Stomach (tissue), 19 donors: ENCODE results near the gene PPP1R36. TPM values are rescaled to one million over a fixed set of nuclear protein-coding genes. Genes with fewer than 3 reads are reported as not detected.

Experiments used
- DNase-seq, 2 donors: peaks; one replicate each; pipeline versions ENCODE4 v3.0.0 to v3.0.0-alpha.2; 2013 to 2019
- H3K27ac ChIP-seq, 5 donors: fragments of 200-600 bp in 4 of 5; sonication (generic) in 4 of 5; one replicate each; pipeline ENCODE4 v1.5.1; 2013 to 2019; ENCODE audit warnings: mild to moderate bottlenecking in 1 of 5, moderate library complexity in 1 of 5
- H3K27me3 ChIP-seq, 3 donors: fragments of 200-600 bp; sonication (generic); one replicate each; pipeline ENCODE4 v1.5.1; 2017 to 2019; ENCODE audit warnings: mixed run types in 1 of 3
- H3K36me3 ChIP-seq, 4 donors: fragments of 200-600 bp; sonication (generic); 1 replicate in 3 of 4; 2 replicates in 1 of 4; pipeline ENCODE4 v1.5.1; 2016 to 2019
- H3K4me1 ChIP-seq, 4 donors: fragments of 200-600 bp; sonication (generic); one replicate each; pipeline ENCODE4 v1.5.1; 2016 to 2019
- H3K4me3 ChIP-seq, 4 donors: fragments of 200-600 bp; sonication (generic) in 3 of 4; one replicate each; pipeline ENCODE4 v1.5.1; 2016 to 2019; ENCODE audit warnings: mild to moderate bottlenecking in 1 of 4
- H3K9me3 ChIP-seq, 4 donors: fragments of 200-600 bp; sonication (generic); one replicate each; pipeline ENCODE4 v1.5.1; 2016 to 2019
- EP300 ChIP-seq: sonication (generic); formaldehyde crosslinking; IDR thresholded peaks from one replicate; pipeline ENCODE4 v1.6.1; 2017; ENCODE audit warnings: antibody characterized with exemption
- POLR2A ChIP-seq, 4 donors: fragments of 450-650 bp; IDR thresholded peaks; one replicate each; pipeline ENCODE4 v1.6.1; 2016; ENCODE audit warnings: antibody characterized with exemption in 4 of 4, control low read depth in 2 of 4, mild to moderate bottlenecking in 1 of 4, moderate library complexity in 1 of 4
- POLR2AphosphoS5 ChIP-seq, 3 donors: sonication (generic); formaldehyde crosslinking; IDR thresholded peaks; one replicate each; pipeline ENCODE4 v1.6.1; 2016; ENCODE audit warnings: antibody characterized with exemption in 3 of 3
- WGBS, 5 donors: extraction: QIAGEN DNeasy Blood & Tissue Kit in 3 of 5; methylation state at CpG; one replicate each; pipeline versions ENCODE4 v1.1.5 to v1.1.7; 2013 to 2018; 5-methylcytosine and 5-hydroxymethylcytosine counted together
- intact Hi-C: fragments of 100-400 bp; cut with DNase I; formaldehyde crosslinking; loops from one replicate; pipeline ENCODE4 v1.15.1; 2023; ENCODE audit warnings: low total_unique reads
- long read RNA-seq, 10 donors: transcript quantifications; one replicate each; lab custom pipeline, GENCODE V29; 2026
- polyA plus RNA-seq, 3 donors: library from polyadenylated mRNA; stranded (reverse); fragments of 200-250 nt; gene quantifications; one replicate each; pipeline ENCODE4 v1.2.3, GENCODE V29; 2013
- total RNA-seq, 5 donors: library from RNA; depleted of rRNA; stranded (reverse); fragments of >200 nt; gene quantifications; one replicate each; pipeline versions ENCODE4 v1.1.0 to v1.2.3, GENCODE V29; 2014 to 2016
- TF ChIP-seq, protein P1 (sequence below), 7 experiments: fragments of 450-650 bp in 4 of 7; fragments of 200-600 bp in 3 of 7; sonication (generic) in 3 of 7; IDR thresholded peaks; one replicate each; pipeline ENCODE4 v1.5.1; 2016 to 2019; ENCODE audit warnings: antibody characterized with exemption in 7 of 7, control low read depth in 2 of 7, mild to moderate bottlenecking in 1 of 7
- donor health status: healthy with polysubstance abuse.
- donor health status: Bipolar disorder and iron deficiency.
- donor health status: healthy.

Gene PPP1R36, protein sequence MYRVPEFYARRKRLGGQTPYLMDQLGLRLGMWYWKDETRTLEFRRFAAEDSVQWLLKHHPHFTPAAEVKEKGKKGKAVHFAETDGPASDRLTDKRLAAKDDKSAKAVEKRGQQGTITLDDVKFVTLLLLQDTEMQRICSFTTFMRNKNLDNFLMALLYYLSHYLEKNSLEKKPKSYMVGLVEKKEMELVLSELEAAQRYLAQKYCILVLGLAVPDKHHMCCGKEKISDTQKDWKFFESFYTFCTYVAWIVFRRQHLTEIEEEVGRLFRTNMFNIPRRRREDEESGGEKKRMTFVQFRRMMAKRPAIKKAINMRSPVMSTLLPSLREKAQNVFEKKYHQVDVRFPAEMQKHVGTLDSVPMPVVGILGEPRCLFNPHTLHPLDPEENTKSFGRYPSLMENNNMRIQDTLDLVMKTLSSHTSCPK
- total RNA-seq (1 to 10 TPM in 2 of 5 donors, not detected in 3; 4.1 to 6.2 TPM), polyA plus RNA-seq (10 to 100 TPM in 1 of 3 donors, 1 to 10 TPM in 2; 3.2 to 13.1 (median 6.8) TPM)
- long read RNA-seq, donor 1 = 0 reads
- long read RNA-seq, donor 2, partial matches to known transcripts = 0 of 1 reads
- long read RNA-seq, donor 2, other reads (novel, unspliced or antisense) = 0 of 1 reads
- long read RNA-seq, donor 3 = 0 reads
- long read RNA-seq, donor 4 = 0 reads
- long read RNA-seq, donor 5 = 0 reads
- long read RNA-seq, donor 6, partial matches to known transcripts = 0 of 2 reads
- long read RNA-seq, donor 6, other reads (novel, unspliced or antisense) = 0 of 2 reads
- long read RNA-seq, donor 7 = 0 reads
- long read RNA-seq, donor 8 = 0 reads
- long read RNA-seq, donor 9 = 0 reads
- long read RNA-seq, donor 10 = 0 reads

DNA sequence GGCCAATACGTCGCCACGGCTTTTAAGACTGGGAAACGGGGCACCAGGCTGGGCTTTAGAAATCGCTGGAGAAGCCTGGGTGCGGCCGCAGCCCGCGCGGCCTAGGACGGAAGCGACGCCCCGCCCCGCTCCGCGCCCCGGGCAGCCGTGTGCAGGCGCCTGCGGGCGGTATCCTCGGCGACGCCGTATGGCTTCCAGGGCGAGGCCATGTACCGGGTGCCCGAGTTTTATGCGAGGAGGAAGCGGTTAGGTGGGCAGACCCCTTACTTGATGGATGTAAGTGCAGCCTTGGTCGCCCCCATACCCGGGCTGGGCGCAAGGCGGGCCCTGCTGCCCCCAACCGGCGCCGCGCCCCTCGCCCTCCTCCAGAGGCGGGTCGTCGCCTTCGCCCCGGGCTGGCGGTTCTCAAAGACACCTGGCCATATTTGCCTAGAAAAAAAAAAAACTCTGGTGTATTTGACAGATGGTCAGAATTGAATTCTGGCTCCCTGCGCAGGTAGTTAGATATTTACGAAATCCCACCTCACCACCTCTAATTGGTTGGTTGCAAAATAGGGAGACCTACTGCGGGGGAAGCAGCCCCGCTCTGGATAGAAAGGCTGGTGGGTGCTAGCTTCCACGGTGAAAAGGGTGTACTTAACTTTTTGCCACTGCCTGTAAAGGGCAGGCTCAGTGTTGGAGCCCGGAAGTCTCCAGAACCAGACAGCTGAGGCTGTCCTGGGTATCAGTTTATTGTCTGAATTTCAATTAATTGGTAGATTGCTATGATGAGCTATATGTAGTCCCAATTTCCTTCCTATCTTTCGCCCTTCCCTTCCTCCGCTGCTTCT lies at the start of gene PPP1R36:
Gene PPP1R36, plus strand, starts transcription at position 171 of the 830 bp plus-strand sequence. Its CDS starts 37 bp downstream, at position 208.
- Histone ChIP-seq H3K27ac (peak within 1 kb of the TSS; percentile 70 to 84 (median 81)), H3K9me3 (no peaks in the 10 kb centered on the region), H3K36me3 (no peaks in the 10 kb centered on the region), H3K4me1 (peaks cover 0 to 26% (median 12%) of the 10 kb centered on the region in 4 donors), H3K4me3 (peak within 1 kb of the TSS; percentile 42 to 62 (median 47)), H3K27me3 (peaks cover 0 to 8% (median 8%) of the 10 kb centered on the region in 3 donors)
- intact Hi-C loops = loop anchor here (10.0 kb wide), 1 partner anchor 85 kb away; no protein-coding TSS in a partner anchor
- WGBS, 5 donors = 5 to 19% (median 7%) methylated on average over 29 to 54 of the region's 54 CpGs
- peak; percentile 69 to 89 for DNase-seq
- TF ChIP-seq POLR2AphosphoS5 (IDR thresholded peaks at IDR 0.05) (peak in 2 of 3 donors; percentile 24 to 43), EP300 (no peak)

DNA sequence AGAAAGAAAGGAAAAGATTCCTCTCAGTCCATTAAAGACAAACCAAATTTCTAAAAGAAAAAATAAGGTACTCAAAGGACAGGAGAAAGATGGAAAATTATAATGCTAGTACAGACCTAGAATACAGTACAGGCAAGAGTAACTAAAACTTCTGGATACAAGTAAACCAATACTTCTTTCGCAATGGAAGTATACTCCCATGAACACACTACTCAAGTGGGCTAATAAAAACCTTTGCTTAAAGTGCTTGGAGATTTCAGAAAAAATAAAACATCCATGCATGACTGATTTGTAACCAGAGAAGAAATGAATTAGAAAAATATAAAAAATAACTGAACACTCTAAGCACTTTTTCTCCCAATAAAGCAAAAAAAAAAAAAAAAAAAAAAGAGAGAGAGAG lies 49.7 kb upstream of the PPP1R36 start:
- Histone ChIP-seq H3K27ac (peak overlapping the region in 1 of 5 donors; percentile 100), H3K4me3 (no peak overlapping the region), H3K36me3 (peaks cover 0 to 20% (median 9%) of the 10 kb centered on the region in 4 donors), H3K9me3 (no peaks in the 10 kb centered on the region), H3K27me3 (no peaks in the 10 kb centered on the region), H3K4me1 (peaks cover 24 to 49% (median 33%) of the 10 kb centered on the region in 4 donors)
- intact Hi-C loops = no loop called here
- 95 to 100% (median 97%) methylated on average over 1 of the region's 1 CpG for WGBS, 5 donors
- no peak for TF ChIP-seq POLR2A (IDR thresholded peaks at IDR 0.05)
- no peak for TF ChIP-seq EP300
- no peak for TF ChIP-seq POLR2AphosphoS5 (IDR thresholded peaks at IDR 0.05)
- TF ChIP-seq, protein P1, sequence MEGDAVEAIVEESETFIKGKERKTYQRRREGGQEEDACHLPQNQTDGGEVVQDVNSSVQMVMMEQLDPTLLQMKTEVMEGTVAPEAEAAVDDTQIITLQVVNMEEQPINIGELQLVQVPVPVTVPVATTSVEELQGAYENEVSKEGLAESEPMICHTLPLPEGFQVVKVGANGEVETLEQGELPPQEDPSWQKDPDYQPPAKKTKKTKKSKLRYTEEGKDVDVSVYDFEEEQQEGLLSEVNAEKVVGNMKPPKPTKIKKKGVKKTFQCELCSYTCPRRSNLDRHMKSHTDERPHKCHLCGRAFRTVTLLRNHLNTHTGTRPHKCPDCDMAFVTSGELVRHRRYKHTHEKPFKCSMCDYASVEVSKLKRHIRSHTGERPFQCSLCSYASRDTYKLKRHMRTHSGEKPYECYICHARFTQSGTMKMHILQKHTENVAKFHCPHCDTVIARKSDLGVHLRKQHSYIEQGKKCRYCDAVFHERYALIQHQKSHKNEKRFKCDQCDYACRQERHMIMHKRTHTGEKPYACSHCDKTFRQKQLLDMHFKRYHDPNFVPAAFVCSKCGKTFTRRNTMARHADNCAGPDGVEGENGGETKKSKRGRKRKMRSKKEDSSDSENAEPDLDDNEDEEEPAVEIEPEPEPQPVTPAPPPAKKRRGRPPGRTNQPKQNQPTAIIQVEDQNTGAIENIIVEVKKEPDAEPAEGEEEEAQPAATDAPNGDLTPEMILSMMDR (IDR thresholded peaks at IDR 0.05) = no peak
- DNase-seq = no peak

DNA sequence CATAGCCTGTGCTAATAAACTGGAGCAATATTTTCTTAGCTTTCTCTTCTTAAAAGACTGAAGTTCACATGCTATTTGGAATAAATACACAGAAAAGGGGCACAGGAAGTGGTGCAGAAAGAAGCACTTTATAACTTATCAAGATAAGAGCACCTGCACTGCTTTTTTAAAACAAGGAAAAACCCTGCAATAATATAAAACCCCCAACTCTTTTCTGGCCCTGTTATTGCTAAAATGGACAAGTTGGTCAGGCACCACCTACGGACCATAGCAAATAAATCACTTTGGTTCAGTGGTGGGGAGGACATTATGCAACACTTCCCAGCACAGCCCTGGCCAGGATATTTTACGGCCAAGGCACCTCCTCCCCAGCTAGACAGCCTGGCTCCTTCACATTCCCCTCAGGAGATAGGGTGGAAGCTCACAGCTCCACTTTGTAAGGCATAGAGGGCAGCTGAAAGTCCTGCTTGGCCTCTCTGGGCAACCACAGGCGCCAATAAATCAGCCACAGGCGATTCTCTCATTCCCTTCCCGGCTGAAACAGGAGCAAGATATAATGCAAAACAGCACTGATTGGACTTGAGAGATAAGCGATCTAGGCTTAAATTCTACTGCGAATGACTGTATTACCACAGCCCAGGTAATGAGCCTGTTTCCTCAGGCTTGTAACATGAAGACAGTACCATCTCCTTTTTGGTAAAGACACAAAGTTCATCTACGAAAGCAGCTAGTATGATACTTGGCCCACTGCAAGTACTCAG lies 48.2 kb upstream of the PPP1R36 start:
- no peaks in the 10 kb centered on the region for H3K9me3 ChIP-seq
- 20 to 38% (median 27%) methylated on average over 7 to 8 of the region's 8 CpGs for WGBS, 5 donors
- peaks cover 32 to 59% (median 44%) of the 10 kb centered on the region in 4 donors for H3K4me1 ChIP-seq
- TF ChIP-seq POLR2AphosphoS5 (IDR thresholded peaks at IDR 0.05) (peak; percentile 62 to 81 (median 69)), EP300 (no peak), POLR2A (IDR thresholded peaks at IDR 0.05) (no peak)
- TF ChIP-seq, protein P1 (IDR thresholded peaks at IDR 0.05) = no peak
- H3K4me3 ChIP-seq = peak overlapping the region; percentile 1 to 88 (median 50)
- H3K36me3 ChIP-seq = peaks cover 0 to 14% (median 0%) of the 10 kb centered on the region in 4 donors
- peak; percentile 43 to 55 for DNase-seq
- H3K27me3 ChIP-seq = no peaks in the 10 kb centered on the region
- H3K27ac ChIP-seq = peak overlapping the region; percentile 54 to 100 (median 98)
- intact Hi-C loops = no loop called here

DNA sequence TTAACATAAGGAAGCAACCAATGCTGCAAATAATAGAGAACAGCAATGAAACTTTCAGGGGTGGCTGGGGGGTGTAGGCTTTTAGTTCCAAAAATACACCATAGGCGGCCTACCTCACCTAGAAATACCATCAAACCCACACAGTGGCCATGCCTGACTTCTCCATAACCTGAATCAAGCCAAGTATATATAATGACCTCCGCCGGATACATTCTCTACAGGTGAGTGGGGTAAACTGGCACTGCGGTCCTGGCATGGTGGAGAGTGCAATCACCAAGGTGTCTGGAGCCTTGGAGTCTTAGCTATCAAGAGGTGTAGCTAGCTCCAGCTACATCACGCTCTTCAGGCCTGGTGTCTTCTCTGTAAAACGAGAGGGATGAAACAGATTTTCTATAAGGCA lies 47.3 kb upstream of the PPP1R36 start:
- TF ChIP-seq, protein P1 (IDR thresholded peaks at IDR 0.05) = no peak
- TF ChIP-seq POLR2AphosphoS5 (IDR thresholded peaks at IDR 0.05) (no peak), EP300 (no peak), POLR2A (IDR thresholded peaks at IDR 0.05) (no peak)
- Histone ChIP-seq H3K4me1 (peaks cover 41 to 67% (median 50%) of the 10 kb centered on the region in 4 donors), H3K36me3 (peaks cover 0 to 14% (median 0%) of the 10 kb centered on the region in 4 donors), H3K9me3 (no peaks in the 10 kb centered on the region), H3K27me3 (no peaks in the 10 kb centered on the region), H3K27ac (peak overlapping the region; percentile 93 to 100 (median 99)), H3K4me3 (peak overlapping the region; percentile 60 to 88 (median 72))
- intact Hi-C loops = no loop called here
- peak in 1 of 2 donors; percentile 27 for DNase-seq
- WGBS, 5 donors = 38 to 50% (median 41%) methylated on average over 6 of the region's 6 CpGs
